T-helper 2 cell treated with Interferon-gamma antibody and Interleukin-4, amounts not matched to agents 5 μg/mL and 100 μg/mL, for 36 hours (primary cell): ENCODE results near the gene PDXDC1.
"Not testable (repeated sequence)": the region's sequence is repeated elsewhere in the genome, so short reads cannot be mapped to it uniquely, and the experiment has no call there.

Experiments
- DNase-seq: peaks from one replicate; pipeline ENCODE4 v3.0.0; 2021; ENCODE audit warnings: low spot score
- H3K27ac Mint-ChIP-seq: one replicate; pipeline ENCODE4 v1.8.0; 2021; ENCODE audit warnings: mild to moderate bottlenecking, mixed read lengths
- H3K27me3 Mint-ChIP-seq: one replicate; pipeline ENCODE4 v1.8.0; 2021; ENCODE audit warnings: low read depth, mixed read lengths
- H3K36me3 Mint-ChIP-seq: one replicate; pipeline ENCODE4 v1.8.0; 2021; ENCODE audit warnings: low read depth, mixed read lengths
- H3K4me1 Mint-ChIP-seq: one replicate; pipeline ENCODE4 v1.8.0; 2021; ENCODE audit warnings: low read depth, mixed read lengths
- H3K4me3 Mint-ChIP-seq: one replicate; pipeline ENCODE4 v1.8.0; 2022; ENCODE audit warnings: mild to moderate bottlenecking, moderate library complexity, mixed read lengths
- H3K9me3 Mint-ChIP-seq: one replicate; pipeline ENCODE4 v1.8.0; 2021; ENCODE audit warnings: mixed read lengths

PDXDC1 gene

GRCh38 chr16:15032547-15033308, 57.9 kb downstream of the PDXDC1 start:
- H3K4me1 Mint-ChIP-seq: peaks cover 2% of the 10 kb centered on the region
- H3K27me3 Mint-ChIP-seq: no peaks in the 10 kb centered on the region
- no peak overlapping the region for H3K4me3 Mint-ChIP-seq
- H3K36me3 Mint-ChIP-seq: peaks cover 17% of the 10 kb centered on the region
- no peaks in the 10 kb centered on the region for H3K9me3 Mint-ChIP-seq
- H3K27ac Mint-ChIP-seq: no peak overlapping the region
- no peak for DNase-seq

DNA sequence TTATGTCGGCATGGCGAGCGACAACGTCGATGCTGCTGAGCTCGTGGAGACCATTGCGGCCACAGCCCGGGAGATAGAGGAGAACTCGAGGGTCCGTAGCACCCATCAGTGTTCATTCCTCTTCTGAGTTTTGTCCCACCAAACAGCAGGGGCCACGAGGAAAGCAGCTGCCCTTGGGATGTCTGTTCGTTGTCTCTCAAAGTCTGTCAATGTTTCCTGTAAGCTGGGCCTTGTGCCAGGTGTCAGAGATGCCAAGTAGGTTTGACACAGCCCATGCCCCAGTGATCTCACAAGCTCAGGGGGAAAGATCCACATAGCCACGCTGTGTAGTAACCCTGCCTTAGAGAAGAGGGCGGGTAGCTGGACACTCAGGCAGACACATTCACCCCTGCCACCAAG, 58.5 kb downstream of the PDXDC1 start:
- H3K9me3 Mint-ChIP-seq: no peaks in the 10 kb centered on the region
- H3K4me3 Mint-ChIP-seq: no peak overlapping the region
- H3K27me3 Mint-ChIP-seq: no peaks in the 10 kb centered on the region
- H3K36me3 Mint-ChIP-seq: peaks cover 18% of the 10 kb centered on the region
- no peak for DNase-seq
- peaks cover 2% of the 10 kb centered on the region for H3K4me1 Mint-ChIP-seq
- H3K27ac Mint-ChIP-seq: no peak overlapping the region

DNA sequence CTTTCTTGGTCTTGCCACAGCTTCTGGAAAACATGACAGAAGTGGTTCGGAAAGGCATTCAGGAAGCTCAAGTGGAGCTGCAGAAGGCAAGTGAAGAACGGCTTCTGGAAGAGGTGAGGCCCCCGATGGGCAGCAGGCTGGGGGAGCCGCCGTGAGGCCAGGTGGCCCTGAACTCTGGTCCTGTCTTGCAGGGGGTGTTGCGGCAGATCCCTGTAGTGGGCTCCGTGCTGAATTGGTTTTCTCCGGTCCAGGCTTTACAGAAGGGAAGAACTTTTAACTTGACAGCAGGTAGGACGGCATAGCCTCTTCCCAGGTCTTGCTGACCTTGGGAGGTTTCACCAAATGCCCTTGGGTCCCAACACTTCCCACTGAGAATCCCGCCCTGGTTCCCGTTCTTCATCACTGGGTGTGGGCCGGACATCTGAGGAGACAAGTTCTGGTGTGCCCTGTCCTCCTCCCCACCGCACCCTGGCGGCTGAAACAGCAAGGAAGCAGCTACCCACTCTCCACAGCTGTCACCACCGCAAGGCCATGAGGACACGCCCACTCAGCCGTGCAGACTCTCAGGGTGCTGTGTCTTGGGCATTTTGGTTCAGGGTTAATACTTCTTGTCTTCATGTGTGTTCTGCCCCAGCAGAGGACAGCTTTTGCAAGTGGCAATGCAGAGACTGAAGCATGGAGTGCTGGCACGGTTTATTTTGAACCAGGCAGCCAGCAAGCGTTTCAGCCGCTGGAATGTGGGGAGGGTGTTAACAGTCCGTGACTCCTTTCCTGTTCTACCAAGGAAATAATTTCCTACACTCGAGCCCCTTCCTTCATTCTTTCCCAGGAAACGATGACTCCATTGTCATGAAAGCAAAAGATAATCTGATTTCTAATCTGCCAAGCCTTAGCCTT, 59.7 kb downstream of the PDXDC1 start:
- Mint-ChIP-seq H3K4me1 (peaks cover 2% of the 10 kb centered on the region), H3K9me3 (no peaks in the 10 kb centered on the region), H3K27me3 (no peaks in the 10 kb centered on the region), H3K4me3 (no peak overlapping the region), H3K27ac (no peak overlapping the region), H3K36me3 (peaks cover 26% of the 10 kb centered on the region)
- DNase-seq: no peak

GRCh38 chr16:15035163-15035729, 60.4 kb downstream of the PDXDC1 start:
- H3K27ac Mint-ChIP-seq: no peak overlapping the region

GRCh38 chr16:15037003-15037402, 62.2 kb downstream of the PDXDC1 start:
- H3K27me3 Mint-ChIP-seq: no peaks in the 10 kb centered on the region

More at GRCh38 chr16:15035163-15035729, 60.4 kb downstream of the PDXDC1 start:
- no peak overlapping the region for H3K4me3 Mint-ChIP-seq
- no peak for DNase-seq
- peaks cover 2% of the 10 kb centered on the region for H3K4me1 Mint-ChIP-seq
- H3K36me3 Mint-ChIP-seq: peaks cover 28% of the 10 kb centered on the region
- no peaks in the 10 kb centered on the region for H3K27me3 Mint-ChIP-seq
- H3K9me3 Mint-ChIP-seq: no peaks in the 10 kb centered on the region

GRCh38 chr16:15037745-15038144, 62.9 kb downstream of the PDXDC1 start:
- no peak overlapping the region for H3K4me3 Mint-ChIP-seq
- H3K27me3 Mint-ChIP-seq: no peaks in the 10 kb centered on the region
- H3K9me3 Mint-ChIP-seq: no peaks in the 10 kb centered on the region
- H3K36me3 Mint-ChIP-seq: peaks cover 26% of the 10 kb centered on the region
- no peaks in the 10 kb centered on the region for H3K4me1 Mint-ChIP-seq
- DNase-seq: no peak
- H3K27ac Mint-ChIP-seq: no peak overlapping the region

More at GRCh38 chr16:15037003-15037402, 62.2 kb downstream of the PDXDC1 start:
- no peaks in the 10 kb centered on the region for H3K4me1 Mint-ChIP-seq
- H3K36me3 Mint-ChIP-seq: peaks cover 28% of the 10 kb centered on the region
- DNase-seq: no peak
- no peak overlapping the region for H3K4me3 Mint-ChIP-seq
- no peaks in the 10 kb centered on the region for H3K9me3 Mint-ChIP-seq
- H3K27ac Mint-ChIP-seq: no peak overlapping the region

- H3K27ac Mint-ChIP-seq: no peak overlapping the region
- H3K4me1 Mint-ChIP-seq: no peaks in the 10 kb centered on the region
- no peak overlapping the region for H3K4me3 Mint-ChIP-seq
- no peak for DNase-seq
- H3K36me3 Mint-ChIP-seq: peaks cover 24% of the 10 kb centered on the region
- H3K9me3 Mint-ChIP-seq: no peaks in the 10 kb centered on the region
- no peaks in the 10 kb centered on the region for H3K27me3 Mint-ChIP-seq
Measured at GRCh38 chr16:15038689-15039088, 63.9 kb downstream of the PDXDC1 start.

GRCh38 chr16:15041271-15042004, 66.6 kb downstream of the PDXDC1 start:
- Mint-ChIP-seq H3K27me3 (no peaks in the 10 kb centered on the region), H3K9me3 (no peaks in the 10 kb centered on the region), H3K36me3 (peaks cover 28% of the 10 kb centered on the region), H3K27ac (no peak overlapping the region), H3K4me3 (no peak overlapping the region), H3K4me1 (no peaks in the 10 kb centered on the region)
- no peak for DNase-seq

GRCh38 chr16:15043344-15043743, 68.5 kb downstream of the PDXDC1 start:
- Mint-ChIP-seq H3K27ac (no peak overlapping the region), H3K9me3 (no peaks in the 10 kb centered on the region)
- DNase-seq: no peak

GRCh38 chr16:15044286-15044685, 69.5 kb downstream of the PDXDC1 start:
- Mint-ChIP-seq H3K9me3 (no peaks in the 10 kb centered on the region), H3K27me3 (no peaks in the 10 kb centered on the region), H3K36me3 (peaks cover 19% of the 10 kb centered on the region), H3K4me3 (no peak overlapping the region), H3K27ac (no peak overlapping the region), H3K4me1 (no peaks in the 10 kb centered on the region)
- no peak for DNase-seq

More at GRCh38 chr16:15043344-15043743, 68.5 kb downstream of the PDXDC1 start:
- Mint-ChIP-seq H3K27me3 (no peaks in the 10 kb centered on the region), H3K4me3 (no peak overlapping the region), H3K4me1 (no peaks in the 10 kb centered on the region), H3K36me3 (peaks cover 25% of the 10 kb centered on the region)

DNA sequence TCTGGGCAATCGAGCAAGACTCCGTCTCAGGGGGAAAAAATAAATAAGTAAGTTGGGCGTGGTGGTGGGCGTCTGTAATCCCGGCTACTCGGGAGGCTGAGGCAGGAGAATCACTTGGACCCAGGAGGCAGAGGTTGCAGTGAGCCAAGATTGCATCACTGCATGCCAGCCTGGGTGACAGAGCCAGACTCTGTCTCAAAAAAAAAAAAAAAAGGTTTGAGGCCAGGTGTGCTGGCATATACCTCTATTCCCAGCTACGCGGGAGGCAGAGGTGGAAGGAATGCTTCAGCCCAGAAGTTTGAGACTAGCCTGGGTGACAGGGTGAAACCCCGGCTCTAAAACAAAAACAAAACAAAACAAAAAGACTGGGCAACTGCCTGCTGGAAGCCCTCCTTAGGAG, 70.4 kb downstream of the PDXDC1 start:
- H3K4me1 Mint-ChIP-seq, H3K27ac Mint-ChIP-seq, H3K9me3 Mint-ChIP-seq, H3K4me3 Mint-ChIP-seq, DNase-seq, H3K27me3 Mint-ChIP-seq: not testable (repeated sequence)
- peaks cover 13% of the 10 kb centered on the region for H3K36me3 Mint-ChIP-seq

DNA sequence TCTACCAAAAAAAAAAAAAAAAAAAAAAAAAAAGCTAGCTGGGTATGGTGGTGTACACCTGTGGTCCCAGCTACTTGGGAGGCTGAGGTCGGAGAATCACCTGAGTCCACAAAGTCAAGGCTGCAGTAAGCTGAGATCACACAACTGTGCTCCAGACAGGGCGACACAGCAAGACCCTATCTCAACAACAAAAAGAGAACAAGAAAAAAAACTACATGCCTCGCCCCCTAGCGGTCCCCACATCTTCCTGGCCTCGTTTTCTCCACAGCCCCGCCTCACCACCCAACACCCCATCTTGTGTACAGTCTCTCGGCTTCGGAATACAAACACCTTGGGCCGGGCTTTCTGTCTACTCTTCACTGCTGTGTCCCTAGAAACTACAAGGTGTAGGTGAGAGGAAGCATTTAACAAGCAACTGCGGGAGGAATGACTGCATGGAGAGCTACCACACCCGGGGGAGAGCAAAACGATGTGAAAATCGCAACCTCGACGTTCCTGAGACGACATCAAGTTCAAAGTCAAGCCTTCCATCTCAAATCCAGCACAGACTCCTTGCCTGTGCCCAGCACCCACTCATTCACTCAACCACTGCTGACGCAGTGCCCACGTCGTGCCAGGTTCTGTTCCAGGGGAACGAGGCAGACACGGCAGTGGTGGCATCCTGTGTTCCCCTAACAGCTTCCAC, 72.0 kb downstream of the PDXDC1 start:
- H3K4me3 Mint-ChIP-seq: no peak overlapping the region
- no peaks in the 10 kb centered on the region for H3K27me3 Mint-ChIP-seq
- no peak for DNase-seq
- H3K4me1 Mint-ChIP-seq: no peaks in the 10 kb centered on the region
- H3K9me3 Mint-ChIP-seq: no peaks in the 10 kb centered on the region
- no peak overlapping the region for H3K27ac Mint-ChIP-seq
- peaks cover 10% of the 10 kb centered on the region for H3K36me3 Mint-ChIP-seq

- no peak overlapping the region for H3K4me3 Mint-ChIP-seq
- peaks cover 9% of the 10 kb centered on the region for H3K4me1 Mint-ChIP-seq
- no peak for DNase-seq
- no peaks in the 10 kb centered on the region for H3K27me3 Mint-ChIP-seq
- H3K36me3 Mint-ChIP-seq: peaks cover 5% of the 10 kb centered on the region
- H3K9me3 Mint-ChIP-seq: no peaks in the 10 kb centered on the region
- no peak overlapping the region for H3K27ac Mint-ChIP-seq
Measured at GRCh38 chr16:15049581-15050180, 74.9 kb downstream of the PDXDC1 start.
